ENCODE measurements around the gene RAP2A.

The RAP2A gene

DNA sequence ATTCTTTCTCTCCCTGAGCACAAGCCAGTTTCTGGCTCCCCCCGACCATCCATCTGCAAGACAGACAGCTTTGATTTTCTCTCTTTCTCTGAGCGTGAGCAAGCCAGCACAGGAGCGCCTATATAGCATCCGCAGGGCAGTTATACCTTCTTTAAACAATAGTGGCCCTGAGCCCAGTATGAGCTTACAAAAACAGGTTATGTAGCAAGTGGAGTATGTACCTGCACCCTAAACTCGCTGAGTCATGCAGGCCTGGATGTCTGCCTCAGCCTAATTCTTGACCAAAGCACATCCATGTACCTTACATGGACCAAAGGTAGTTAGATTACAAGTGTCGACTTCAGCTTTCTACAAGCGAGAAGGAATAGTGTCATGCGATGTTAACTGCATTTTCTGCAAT, 61.7 kb downstream of the RAP2A start:
- no peak for DNase-seq (ENCODE audit: low spot score)

DNA sequence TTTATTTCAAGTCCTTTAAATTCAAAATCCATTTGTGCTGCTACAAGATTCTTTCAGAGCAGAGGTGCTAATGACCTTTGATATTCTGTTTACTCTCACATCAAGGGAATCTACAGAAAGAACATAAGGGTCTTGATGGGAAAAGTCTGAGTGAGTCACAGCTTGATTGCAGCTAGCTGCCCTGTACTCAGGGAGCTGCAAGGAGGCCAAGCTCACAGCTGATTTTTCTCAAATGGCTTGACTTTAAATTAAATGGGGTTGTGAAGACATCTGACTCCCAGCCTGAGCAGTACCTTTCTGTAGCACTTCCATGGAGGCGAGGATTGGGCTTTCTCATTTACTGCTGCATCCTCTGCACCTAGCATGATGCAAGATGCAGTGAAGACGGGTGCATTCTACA, 62.5 kb downstream of the RAP2A start:
- no peak for DNase-seq (ENCODE audit: low spot score)

DNA sequence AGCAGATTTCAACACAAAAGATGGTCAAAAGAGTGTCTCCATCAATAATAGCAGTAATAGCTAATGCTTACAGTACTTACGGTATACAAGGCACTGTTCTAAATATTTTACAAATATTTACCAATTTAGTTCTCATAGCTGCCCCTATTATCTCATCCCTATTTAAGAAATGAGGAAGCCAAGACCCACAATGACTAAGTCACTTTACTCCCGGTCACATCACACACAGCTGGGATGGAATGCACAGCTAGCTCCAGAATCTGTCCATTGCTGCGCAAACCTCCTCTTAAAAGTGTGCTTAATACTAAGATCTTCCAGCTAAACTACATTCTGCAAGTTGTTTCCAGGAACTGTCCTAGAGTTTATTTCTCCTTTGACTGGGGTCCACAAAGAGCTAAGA, 63.4 kb downstream of the RAP2A start:
- no peak for DNase-seq (ENCODE audit: low spot score)

DNA sequence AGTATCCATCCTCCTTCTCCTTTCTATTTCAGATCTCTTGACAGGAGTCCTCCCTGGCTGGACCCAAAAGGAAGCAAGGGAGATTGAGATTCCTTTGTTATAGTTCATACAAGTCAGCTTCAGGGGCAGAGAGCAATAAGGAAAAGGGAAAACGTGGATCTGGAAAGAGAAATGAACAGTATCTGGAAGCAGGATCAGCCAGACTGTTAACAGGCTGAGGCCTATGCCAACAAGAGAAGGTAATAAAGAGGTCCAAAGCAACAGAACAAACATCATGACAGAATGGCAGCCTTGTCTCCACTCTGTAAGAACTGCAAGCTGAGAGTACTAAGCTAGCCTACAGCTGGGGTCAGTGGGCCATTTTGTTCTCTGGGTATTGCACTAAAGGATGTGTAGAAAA, 64.5 kb downstream of the RAP2A start:
- DNase-seq (ENCODE audit: low spot score) = no peak

DNA sequence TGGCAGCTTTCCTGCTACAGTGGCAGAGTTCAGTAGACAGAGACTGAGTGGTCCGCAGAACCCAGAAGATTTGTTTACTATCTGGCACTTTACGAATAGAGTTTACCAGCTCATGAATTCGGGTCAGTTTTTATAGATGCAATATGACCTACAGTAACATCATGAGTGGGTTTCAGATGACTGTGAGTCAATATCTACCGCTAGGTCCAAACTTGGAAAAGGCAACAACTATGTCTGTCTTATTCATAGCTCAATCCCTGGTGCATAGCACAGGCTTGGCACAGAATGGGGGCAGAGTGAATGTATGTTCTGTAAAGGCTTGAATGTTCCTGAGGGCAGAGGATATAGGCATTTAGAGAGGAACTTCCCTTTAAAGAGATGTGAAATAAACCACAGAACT, 65.2 kb downstream of the RAP2A start:
- peak; percentile 28 for DNase-seq (ENCODE audit: low spot score)

- no peak for DNase-seq (ENCODE audit: low spot score)
These were observed 68.2 kb downstream of the RAP2A start for GRCh38 chr13:97502181-97502580.

GRCh38 chr13:97502706-97503105, 68.7 kb downstream of the RAP2A start:
- DNase-seq (ENCODE audit: low spot score) = no peak

GRCh38 chr13:97505017-97505416, 71.0 kb downstream of the RAP2A start:
- DNase-seq (ENCODE audit: low spot score) = no peak

GRCh38 chr13:97506511-97506910, 72.5 kb downstream of the RAP2A start:
- DNase-seq (ENCODE audit: low spot score) = no peak

DNA sequence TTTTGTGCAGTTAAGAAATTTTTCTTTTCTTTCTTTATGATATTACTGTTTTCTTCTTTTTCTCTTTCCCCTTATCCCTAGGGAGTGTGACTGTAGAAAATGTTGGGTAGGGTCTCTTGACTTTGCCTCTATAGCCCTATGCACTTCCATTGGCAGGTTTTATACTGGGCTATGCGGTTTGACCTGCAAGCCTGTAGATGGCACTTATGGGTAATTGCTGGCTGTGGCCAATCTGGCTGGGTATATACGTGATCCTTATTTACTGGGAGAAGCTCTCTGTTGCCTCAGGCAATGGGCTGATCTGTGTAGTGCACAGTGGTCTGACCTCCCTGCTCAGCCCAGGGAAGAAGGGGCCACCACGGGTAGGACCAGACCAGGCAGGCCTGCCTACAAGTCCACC, 78.8 kb downstream of the RAP2A start:
- no peak for DNase-seq (ENCODE audit: low spot score)

- no peak for DNase-seq (ENCODE audit: low spot score)
These were observed 81.7 kb downstream of the RAP2A start for GRCh38 chr13:97515643-97516042.

GRCh38 chr13:97517967-97518366, 84.0 kb downstream of the RAP2A start:
- no peak for DNase-seq (ENCODE audit: low spot score)

Data from COLO829 (cell line).